RWPE2 (cell line): ENCODE results near the gene EIF1AD.

Experiments
- ATAC-seq: fragments of 200-7000 bp; cut with Tn5 transposase; 3 replicates; pipeline ENCODE4 v1.9.1; 2021; ENCODE audit warnings: low read depth
- DNase-seq: peaks from one replicate; pipeline ENCODE4 v3.0.0-alpha.2; 2020; ENCODE audit warnings: low spot score
- H3K27ac ChIP-seq: fragments of 450-650 bp; 2 replicates; pipeline ENCODE4 v1.5.1; 2017; ENCODE audit warnings: mild to moderate bottlenecking; ENCODE audit not compliant: poor library complexity, severe bottlenecking
- H3K27me3 ChIP-seq: fragments of 250-450 bp; sonication (Bioruptor Pico); 2 replicates; pipeline ENCODE4 v1.5.1; 2021; ENCODE audit warnings: mild to moderate bottlenecking, moderate library complexity; ENCODE audit not compliant: insufficient read depth, poor library complexity, severe bottlenecking
- H3K36me3 ChIP-seq: fragments of 250-450 bp; sonication (Bioruptor Pico); 2 replicates; pipeline ENCODE4 v1.5.1; 2020; ENCODE audit warnings: low read depth, mild to moderate bottlenecking, moderate library complexity
- H3K4me1 ChIP-seq: fragments of 250-450 bp; sonication (Bioruptor Pico); 2 replicates; pipeline ENCODE4 v1.5.1; 2021; ENCODE audit warnings: mild to moderate bottlenecking, moderate library complexity; ENCODE audit not compliant: insufficient read depth, poor library complexity, severe bottlenecking
- H3K4me3 ChIP-seq: fragments of 250-450 bp; sonication (Bioruptor Pico); 2 replicates; pipeline ENCODE4 v1.5.1; 2021; ENCODE audit warnings: mild to moderate bottlenecking, moderate library complexity; ENCODE audit not compliant: severe bottlenecking
- H3K9me3 ChIP-seq: fragments of 250-450 bp; sonication (Bioruptor Pico); 2 replicates; pipeline ENCODE4 v1.5.1; 2021; ENCODE audit warnings: mild to moderate bottlenecking, moderate library complexity; ENCODE audit not compliant: severe bottlenecking
- TF ChIP-seq, protein P1 (sequence below): fragments of 450-650 bp; IDR thresholded peaks from one replicate; pipeline ENCODE4 v1.5.1; 2017; ENCODE audit warnings: mild to moderate bottlenecking, moderate library complexity; ENCODE audit not compliant: poor library complexity, severe bottlenecking

The EIF1AD gene

GRCh38 chr11:65960824-65961266, 41.1 kb downstream of the EIF1AD start:
- peaks cover 6% of the 10 kb centered on the region for H3K4me1 ChIP-seq
- H3K27ac ChIP-seq: peak overlapping the region; percentile 45
- H3K9me3 ChIP-seq: no peaks in the 10 kb centered on the region
- H3K4me3 ChIP-seq: peak overlapping the region; percentile 91
- DNase-seq: no peak
- ATAC-seq: no peak; the same call in 2 of the 3 replicates
- no peaks in the 10 kb centered on the region for H3K27me3 ChIP-seq
- TF ChIP-seq, protein P1, sequence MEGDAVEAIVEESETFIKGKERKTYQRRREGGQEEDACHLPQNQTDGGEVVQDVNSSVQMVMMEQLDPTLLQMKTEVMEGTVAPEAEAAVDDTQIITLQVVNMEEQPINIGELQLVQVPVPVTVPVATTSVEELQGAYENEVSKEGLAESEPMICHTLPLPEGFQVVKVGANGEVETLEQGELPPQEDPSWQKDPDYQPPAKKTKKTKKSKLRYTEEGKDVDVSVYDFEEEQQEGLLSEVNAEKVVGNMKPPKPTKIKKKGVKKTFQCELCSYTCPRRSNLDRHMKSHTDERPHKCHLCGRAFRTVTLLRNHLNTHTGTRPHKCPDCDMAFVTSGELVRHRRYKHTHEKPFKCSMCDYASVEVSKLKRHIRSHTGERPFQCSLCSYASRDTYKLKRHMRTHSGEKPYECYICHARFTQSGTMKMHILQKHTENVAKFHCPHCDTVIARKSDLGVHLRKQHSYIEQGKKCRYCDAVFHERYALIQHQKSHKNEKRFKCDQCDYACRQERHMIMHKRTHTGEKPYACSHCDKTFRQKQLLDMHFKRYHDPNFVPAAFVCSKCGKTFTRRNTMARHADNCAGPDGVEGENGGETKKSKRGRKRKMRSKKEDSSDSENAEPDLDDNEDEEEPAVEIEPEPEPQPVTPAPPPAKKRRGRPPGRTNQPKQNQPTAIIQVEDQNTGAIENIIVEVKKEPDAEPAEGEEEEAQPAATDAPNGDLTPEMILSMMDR: no peak
- H3K36me3 ChIP-seq: peaks cover 23% of the 10 kb centered on the region

GRCh38 chr11:65958774-65959420, 43.1 kb downstream of the EIF1AD start:
- TF ChIP-seq, protein P1: no peak
- ATAC-seq (no peak), DNase-seq (no peak)
- Histone ChIP-seq H3K27ac (no peak overlapping the region), H3K4me3 (no peak overlapping the region), H3K27me3 (no peaks in the 10 kb centered on the region), H3K9me3 (no peaks in the 10 kb centered on the region), H3K36me3 (peaks cover 3% of the 10 kb centered on the region), H3K4me1 (peaks cover 6% of the 10 kb centered on the region)

- Histone ChIP-seq H3K27ac (no peak overlapping the region), H3K36me3 (no peaks in the 10 kb centered on the region), H3K27me3 (no peaks in the 10 kb centered on the region), H3K9me3 (no peaks in the 10 kb centered on the region), H3K4me1 (peaks cover 6% of the 10 kb centered on the region), H3K4me3 (no peak overlapping the region)
- TF ChIP-seq, protein P1: no peak
- no peak for DNase-seq
- no peak for ATAC-seq
Measured at GRCh38 chr11:65958291-65958690, 43.7 kb downstream of the EIF1AD start.

- Histone ChIP-seq H3K9me3 (no peaks in the 10 kb centered on the region), H3K27me3 (no peaks in the 10 kb centered on the region), H3K36me3 (no peaks in the 10 kb centered on the region), H3K4me3 (no peak overlapping the region), H3K4me1 (no peaks in the 10 kb centered on the region), H3K27ac (no peak overlapping the region)
- TF ChIP-seq, protein P1: no peak
- ATAC-seq: peak; percentile 49; the same call in 2 of the 3 replicates
- no peak for DNase-seq
Measured at GRCh38 chr11:65954771-65955170, 47.2 kb downstream of the EIF1AD start.

GRCh38 chr11:65953471-65953870, 48.5 kb downstream of the EIF1AD start:
- no peak for DNase-seq
- no peak for ATAC-seq
- H3K4me1 ChIP-seq: no peaks in the 10 kb centered on the region

More at GRCh38 chr11:65953471-65953870, 48.5 kb downstream of the EIF1AD start:
- Histone ChIP-seq H3K27me3 (no peaks in the 10 kb centered on the region), H3K4me3 (no peak overlapping the region), H3K36me3 (no peaks in the 10 kb centered on the region), H3K27ac (no peak overlapping the region), H3K9me3 (no peaks in the 10 kb centered on the region)
- TF ChIP-seq, protein P1: no peak
